Retinal pigment epithelial cell (primary cell): ENCODE data around the gene GMDS.
A peak's percentile ranks its signal among the peaks of the same experiment; 100 is the strongest.

Experiments used
- DNase-seq: peaks from one replicate; pipeline ENCODE4 v3.0.0-alpha.2; 2010; ENCODE audit warnings: low read depth
- H3K4me3 ChIP-seq: 2 replicates; pipeline ENCODE4 v1.5.1; 2011; ENCODE audit warnings: mild to moderate bottlenecking, low read length, control low read depth, moderate library complexity
- CTCF ChIP-seq: conservative IDR thresholded peaks from 2 replicates; pipeline ENCODE4 v1.5.1; 2011; ENCODE audit warnings: low read depth, low read length, control low read depth, inconsistent platforms

The GMDS gene

GRCh38 chr6:1623769-1624057 is 621.7 kb downstream of the GMDS start:
- no peak for TF ChIP-seq CTCF
- no peak overlapping the region for H3K4me3 ChIP-seq
- no peak for DNase-seq

GRCh38 chr6:1622851-1623768 is 622.3 kb downstream of the GMDS start:
- DNase-seq: no peak
- TF ChIP-seq CTCF: no peak
- no peak overlapping the region for H3K4me3 ChIP-seq

GRCh38 chr6:1622220-1622850 is 623.1 kb downstream of the GMDS start:
- H3K4me3 ChIP-seq: no peak overlapping the region
- DNase-seq: no peak
- no peak for TF ChIP-seq CTCF

- TF ChIP-seq CTCF: no peak
Measured at GRCh38 chr6:1621070-1621701, 624.2 kb downstream of the GMDS start.

GRCh38 chr6:1620504-1621069 is 624.8 kb downstream of the GMDS start:
- DNase-seq: no peak
- TF ChIP-seq CTCF: no peak
- H3K4me3 ChIP-seq: no peak overlapping the region

More at GRCh38 chr6:1621070-1621701, 624.2 kb downstream of the GMDS start:
- DNase-seq: no peak
- no peak overlapping the region for H3K4me3 ChIP-seq

- DNase-seq: no peak
- H3K4me3 ChIP-seq: peak overlapping the region; percentile 20
- TF ChIP-seq CTCF: no peak
Measured at GRCh38 chr6:1619673-1620503, 625.5 kb downstream of the GMDS start.
